Vagina (tissue), 2 donors: ENCODE measurements around the gene CNNM2. TPM values are rescaled to one million over a fixed set of nuclear protein-coding genes. Genes with fewer than 3 reads are reported as not detected.
"Not testable (repeated sequence)": the region's sequence is repeated elsewhere in the genome, so short reads cannot be mapped to it uniquely, and the experiment has no call there.

ENCODE experiments used
- DNase-seq, 2 donors: peaks; one replicate each; pipeline ENCODE4 v3.0.0-alpha.2; 2017; ENCODE audit errors: extremely low spot score in 2 of 2
- H3K27ac ChIP-seq: fragments of 200-600 bp; sonication (generic); one replicate; pipeline ENCODE4 v1.5.1; 2019
- H3K27me3 ChIP-seq: fragments of 200-600 bp; sonication (generic); one replicate; pipeline ENCODE4 v1.5.1; 2019
- H3K36me3 ChIP-seq, 2 donors: fragments of 200-600 bp; sonication (generic); one replicate each; pipeline ENCODE4 v1.5.1; 2017 to 2019
- H3K4me1 ChIP-seq: fragments of 200-600 bp; sonication (generic); one replicate; pipeline ENCODE4 v1.5.1; 2019
- H3K4me3 ChIP-seq, 2 donors: fragments of 200-600 bp; sonication (generic); 1 replicate in 1 of 2; 2 replicates in 1 of 2; pipeline ENCODE4 v1.5.1; 2016 to 2019
- H3K9me3 ChIP-seq: fragments of 200-600 bp; sonication (generic); one replicate; pipeline ENCODE4 v1.5.1; 2019
- POLR2A ChIP-seq, 2 donors: fragments of 450-650 bp; IDR thresholded peaks; one replicate each; pipeline ENCODE4 v1.6.1; 2017; ENCODE audit warnings: antibody characterized with exemption in 2 of 2, mild to moderate bottlenecking in 2 of 2, moderate library complexity in 2 of 2
- POLR2AphosphoS5 ChIP-seq, 2 donors: sonication (generic); formaldehyde crosslinking; IDR thresholded peaks; one replicate each; pipeline ENCODE4 v1.9.0; 2017; ENCODE audit warnings: antibody characterized with exemption in 2 of 2, mild to moderate bottlenecking in 2 of 2, low read depth in 1 of 2; ENCODE audit not compliant: insufficient read depth in 1 of 2
- intact Hi-C: fragments of 100-400 bp; cut with DNase I; formaldehyde crosslinking; loops from one replicate; pipeline ENCODE4 v1.15.1; 2023
- total RNA-seq: library from RNA; depleted of rRNA; stranded (reverse); fragments of >200 nt; gene quantifications from one replicate; pipeline ENCODE4 v1.2.3, GENCODE V29; 2016
- TF ChIP-seq, protein P1 (sequence below), 3 experiments: fragments of 450-650 bp in 2 of 3; fragments of 200-600 bp in 1 of 3; sonication (generic) in 1 of 3; IDR thresholded peaks; one replicate each; pipeline ENCODE4 v1.5.1; 2017 to 2019; ENCODE audit warnings: antibody characterized with exemption in 3 of 3, mild to moderate bottlenecking in 2 of 3, moderate library complexity in 2 of 3

The CNNM2 gene
- total RNA-seq, 1 donor from 2014 or later, result 9.6 TPM

DNA sequence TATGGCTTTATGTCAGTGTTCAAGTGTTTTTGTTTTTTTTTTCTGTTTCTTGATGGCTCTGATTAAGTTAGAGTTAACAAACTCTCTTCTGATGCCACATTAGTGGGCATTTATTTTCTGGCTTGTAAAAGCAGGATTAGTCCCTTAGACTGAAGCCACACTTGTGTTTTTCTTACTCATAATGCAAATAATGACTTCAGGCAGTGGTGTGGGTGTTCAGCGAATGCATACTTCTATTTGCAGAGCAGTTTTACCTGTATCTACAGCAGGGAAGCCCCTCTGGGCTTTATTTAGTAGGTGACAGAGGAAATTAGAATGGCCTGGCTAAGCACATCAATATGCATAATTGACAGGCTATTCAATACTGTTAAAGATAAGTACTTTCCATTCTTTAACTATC lies 79.9 kb downstream of the CNNM2 start:
- Histone ChIP-seq H3K27me3 (no peaks in the 10 kb centered on the region), H3K36me3 (no peaks in the 10 kb centered on the region), H3K27ac (no peak overlapping the region), H3K9me3 (no peaks in the 10 kb centered on the region), H3K4me1 (no peaks in the 10 kb centered on the region), H3K4me3 (no peak overlapping the region)
- no peak for DNase-seq
- intact Hi-C loops, result no loop called here
- no peak for TF ChIP-seq POLR2AphosphoS5 (IDR thresholded peaks at IDR 0.05; ENCODE audit: insufficient read depth in 1 of 2, low read depth in 1 of 2)
- TF ChIP-seq, protein P1, sequence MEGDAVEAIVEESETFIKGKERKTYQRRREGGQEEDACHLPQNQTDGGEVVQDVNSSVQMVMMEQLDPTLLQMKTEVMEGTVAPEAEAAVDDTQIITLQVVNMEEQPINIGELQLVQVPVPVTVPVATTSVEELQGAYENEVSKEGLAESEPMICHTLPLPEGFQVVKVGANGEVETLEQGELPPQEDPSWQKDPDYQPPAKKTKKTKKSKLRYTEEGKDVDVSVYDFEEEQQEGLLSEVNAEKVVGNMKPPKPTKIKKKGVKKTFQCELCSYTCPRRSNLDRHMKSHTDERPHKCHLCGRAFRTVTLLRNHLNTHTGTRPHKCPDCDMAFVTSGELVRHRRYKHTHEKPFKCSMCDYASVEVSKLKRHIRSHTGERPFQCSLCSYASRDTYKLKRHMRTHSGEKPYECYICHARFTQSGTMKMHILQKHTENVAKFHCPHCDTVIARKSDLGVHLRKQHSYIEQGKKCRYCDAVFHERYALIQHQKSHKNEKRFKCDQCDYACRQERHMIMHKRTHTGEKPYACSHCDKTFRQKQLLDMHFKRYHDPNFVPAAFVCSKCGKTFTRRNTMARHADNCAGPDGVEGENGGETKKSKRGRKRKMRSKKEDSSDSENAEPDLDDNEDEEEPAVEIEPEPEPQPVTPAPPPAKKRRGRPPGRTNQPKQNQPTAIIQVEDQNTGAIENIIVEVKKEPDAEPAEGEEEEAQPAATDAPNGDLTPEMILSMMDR (IDR thresholded peaks at IDR 0.05), result no peak
- TF ChIP-seq POLR2A (IDR thresholded peaks at IDR 0.05), result no peak

DNA sequence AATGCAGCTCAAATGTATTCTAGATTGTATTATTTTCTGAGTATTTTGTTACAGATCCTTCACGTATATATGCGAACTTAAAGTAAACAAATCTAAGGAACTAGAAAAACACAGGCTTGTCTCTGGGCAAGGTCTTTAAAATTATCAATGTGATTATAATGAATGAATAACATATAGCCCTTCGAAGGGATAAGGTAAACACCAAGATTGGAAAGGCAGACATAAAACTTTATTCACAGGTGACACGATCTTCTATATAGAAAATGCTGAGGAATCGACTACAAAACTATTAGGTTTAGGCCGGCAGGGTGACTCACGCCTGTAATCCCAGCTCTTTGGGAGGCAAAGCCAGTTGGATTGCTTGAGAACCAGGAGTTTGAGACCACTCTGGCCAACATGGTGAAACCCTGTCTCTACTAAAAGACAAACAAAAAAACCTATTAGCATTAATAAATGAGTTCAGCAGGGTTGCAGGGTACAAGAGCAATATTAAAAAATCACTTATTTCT lies 80.4 kb downstream of the CNNM2 start:
- intact Hi-C loops, result no loop called here
- DNase-seq, result no peak
- Histone ChIP-seq H3K27ac (no peak overlapping the region), H3K27me3 (no peaks in the 10 kb centered on the region), H3K4me1 (no peaks in the 10 kb centered on the region), H3K36me3 (no peaks in the 10 kb centered on the region), H3K9me3 (no peaks in the 10 kb centered on the region), H3K4me3 (no peak overlapping the region)
- TF ChIP-seq POLR2AphosphoS5 (IDR thresholded peaks at IDR 0.05; ENCODE audit: insufficient read depth in 1 of 2, low read depth in 1 of 2), result no peak
- TF ChIP-seq POLR2A (IDR thresholded peaks at IDR 0.05), result no peak
- TF ChIP-seq, protein P1 (IDR thresholded peaks at IDR 0.05), result no peak

DNA sequence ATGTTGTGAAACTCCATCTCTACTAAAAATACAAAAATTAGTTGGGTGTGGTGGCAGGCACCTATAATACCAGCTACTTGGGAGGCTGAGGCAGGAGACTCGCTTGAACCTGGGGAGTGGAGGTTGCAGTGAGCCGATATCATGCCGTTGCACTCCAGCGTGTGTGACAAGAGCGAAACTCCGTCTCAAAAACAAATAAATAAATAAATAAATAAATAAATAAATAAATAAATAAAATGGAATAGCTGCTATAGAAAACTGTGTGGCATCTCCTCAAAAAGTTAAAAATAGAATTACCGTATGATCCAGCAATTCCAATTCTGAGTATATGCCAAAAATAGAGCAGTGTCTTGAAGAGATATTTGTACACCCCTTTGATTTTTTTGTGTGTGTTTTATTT lies 82.0 kb downstream of the CNNM2 start:
- H3K9me3 ChIP-seq, H3K36me3 ChIP-seq, intact Hi-C loops, H3K4me3 ChIP-seq, H3K27ac ChIP-seq, H3K27me3 ChIP-seq, H3K4me1 ChIP-seq, DNase-seq: not testable (repeated sequence)

DNA sequence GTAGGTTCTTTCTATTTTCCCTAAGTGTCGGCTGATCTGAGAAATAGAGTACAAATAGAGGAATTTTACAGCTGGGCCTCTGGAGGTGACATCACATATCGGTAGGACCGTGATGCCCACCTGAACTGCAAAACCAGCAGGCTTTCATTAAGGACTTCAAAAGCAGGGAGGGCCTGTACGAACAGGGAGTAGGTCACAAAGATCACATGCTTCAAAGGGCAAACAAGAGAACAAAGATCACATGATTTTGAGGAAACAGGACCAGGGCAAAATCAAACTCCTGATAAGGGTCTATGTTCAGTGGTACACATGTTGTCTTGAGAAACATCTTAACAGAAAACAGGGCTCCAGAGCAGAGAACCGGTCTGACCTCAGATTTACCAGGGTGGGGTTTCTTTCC lies 88.9 kb downstream of the CNNM2 start:
- Histone ChIP-seq H3K36me3 (no peaks in the 10 kb centered on the region), H3K4me3 (no peak overlapping the region), H3K27me3 (no peaks in the 10 kb centered on the region), H3K27ac (no peak overlapping the region), H3K4me1 (no peaks in the 10 kb centered on the region), H3K9me3 (no peaks in the 10 kb centered on the region)
- TF ChIP-seq, protein P1 (IDR thresholded peaks at IDR 0.05), result no peak
- TF ChIP-seq POLR2AphosphoS5 (IDR thresholded peaks at IDR 0.05; ENCODE audit: insufficient read depth in 1 of 2, low read depth in 1 of 2), result no peak
- no peak for TF ChIP-seq POLR2A (IDR thresholded peaks at IDR 0.05)
- DNase-seq, result peak in 1 of 2 donors; percentile 22
- intact Hi-C loops, result no loop called here

DNA sequence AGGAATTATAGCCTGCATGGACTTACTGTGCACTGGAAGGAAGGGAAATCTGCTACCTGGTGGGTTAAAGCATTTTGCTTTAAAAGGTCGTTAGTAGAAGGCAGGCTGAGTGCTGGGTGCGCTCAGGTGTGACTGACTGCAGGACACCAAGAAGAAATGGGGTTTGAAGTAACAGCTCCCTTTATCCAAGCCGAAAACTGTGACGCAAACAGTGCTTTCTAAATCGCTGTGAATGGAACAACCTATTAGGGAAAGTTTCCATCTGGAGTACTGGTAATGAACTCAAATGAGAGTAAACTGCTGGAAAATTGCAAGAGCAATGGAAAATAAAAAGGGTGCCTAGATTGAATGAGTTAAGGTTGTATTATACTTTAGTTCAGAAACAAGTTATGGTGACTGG lies 95.3 kb downstream of the CNNM2 start:
- H3K4me1 ChIP-seq, result no peaks in the 10 kb centered on the region
- no peaks in the 10 kb centered on the region for H3K9me3 ChIP-seq
- TF ChIP-seq, protein P1 (IDR thresholded peaks at IDR 0.05), result no peak
- TF ChIP-seq POLR2A (IDR thresholded peaks at IDR 0.05) (no peak), POLR2AphosphoS5 (IDR thresholded peaks at IDR 0.05; ENCODE audit: insufficient read depth in 1 of 2, low read depth in 1 of 2) (no peak)
- H3K27me3 ChIP-seq, result no peaks in the 10 kb centered on the region
- no peak overlapping the region for H3K27ac ChIP-seq
- no peak overlapping the region for H3K4me3 ChIP-seq
- H3K36me3 ChIP-seq, result no peaks in the 10 kb centered on the region
- no peak for DNase-seq
- intact Hi-C loops, result no loop called here
